Type B pancreatic cell (in vitro differentiated cells): ENCODE measurements around the gene RNF220. TPM values are rescaled to one million over a fixed set of nuclear protein-coding genes. Genes with fewer than 3 reads are reported as not detected.

Experiments
- DNase-seq: peaks from one replicate; pipeline ENCODE4 v3.0.0; 2021; ENCODE audit warnings: mixed read lengths; ENCODE audit not compliant: unreplicated experiment; ENCODE audit errors: extremely low spot score
- H3K27ac Mint-ChIP-seq: 2 replicates; pipeline ENCODE4 v1.8.0; 2021; ENCODE audit warnings: mild to moderate bottlenecking, mixed read lengths
- H3K27me3 Mint-ChIP-seq: 2 replicates; pipeline ENCODE4 v1.8.0; 2021; ENCODE audit warnings: mixed read lengths
- H3K36me3 Mint-ChIP-seq: 2 replicates; pipeline ENCODE4 v1.8.0; 2021; ENCODE audit warnings: mixed read lengths
- H3K4me1 Mint-ChIP-seq: one replicate; pipeline ENCODE4 v1.8.0; 2021; ENCODE audit warnings: mixed read lengths; ENCODE audit not compliant: unreplicated experiment
- H3K4me3 Mint-ChIP-seq: 2 replicates; pipeline ENCODE4 v1.8.0; 2021; ENCODE audit warnings: mild to moderate bottlenecking, mixed read lengths
- H3K9me3 Mint-ChIP-seq: 2 replicates; pipeline ENCODE4 v1.8.0; 2021; ENCODE audit warnings: mixed read lengths
- CTCF ChIP-seq: fragments of 200-600 bp; sonication (generic); conservative IDR thresholded peaks from 2 replicates; pipeline ENCODE4 v1.5.0; 2021; ENCODE audit warnings: antibody characterized with exemption, mild to moderate bottlenecking
- total RNA-seq: library from RNA; stranded (reverse); gene quantifications from 2 replicates; pipeline ENCODE4 v1.2.1, GENCODE V29; 2021; ENCODE audit warnings: low replicate concordance

The RNF220 gene
- total RNA-seq, 1 donor from 2014 or later, result 87.1 TPM

GRCh38 chr1:44650159-44650831 is 245.2 kb downstream of the RNF220 start:
- H3K27ac Mint-ChIP-seq, result no peak overlapping the region
- H3K27me3 Mint-ChIP-seq, result no peaks in the 10 kb centered on the region
- H3K9me3 Mint-ChIP-seq, result no peaks in the 10 kb centered on the region
- H3K4me3 Mint-ChIP-seq, result no peak overlapping the region
- peaks cover 19% of the 10 kb centered on the region for H3K4me1 Mint-ChIP-seq
- DNase-seq, result peak; percentile 68
- no peak for TF ChIP-seq CTCF
- peaks cover 23% of the 10 kb centered on the region for H3K36me3 Mint-ChIP-seq

DNA sequence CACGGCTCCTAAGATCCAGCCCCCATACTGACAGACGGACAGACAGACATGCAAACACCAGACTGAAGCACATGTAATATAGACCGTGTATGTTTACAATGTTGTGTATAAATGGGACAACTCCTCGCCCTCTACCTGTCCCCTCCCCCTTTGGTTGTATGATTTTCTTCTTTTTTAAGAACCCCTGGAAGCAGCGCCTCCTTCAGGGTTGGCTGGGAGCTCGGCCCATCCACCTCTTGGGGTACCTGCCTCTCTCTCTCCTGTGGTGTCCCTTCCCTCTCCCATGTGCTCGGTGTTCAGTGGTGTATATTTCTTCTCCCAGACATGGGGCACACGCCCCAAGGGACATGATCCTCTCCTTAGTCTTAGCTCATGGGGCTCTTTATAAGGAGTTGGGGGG is 246.0 kb downstream of the RNF220 start:
- Mint-ChIP-seq H3K27ac (no peak overlapping the region), H3K36me3 (peaks cover 23% of the 10 kb centered on the region), H3K27me3 (no peaks in the 10 kb centered on the region), H3K9me3 (no peaks in the 10 kb centered on the region), H3K4me1 (peaks cover 19% of the 10 kb centered on the region), H3K4me3 (no peak overlapping the region)
- no peak for DNase-seq
- TF ChIP-seq CTCF, result no peak

DNA sequence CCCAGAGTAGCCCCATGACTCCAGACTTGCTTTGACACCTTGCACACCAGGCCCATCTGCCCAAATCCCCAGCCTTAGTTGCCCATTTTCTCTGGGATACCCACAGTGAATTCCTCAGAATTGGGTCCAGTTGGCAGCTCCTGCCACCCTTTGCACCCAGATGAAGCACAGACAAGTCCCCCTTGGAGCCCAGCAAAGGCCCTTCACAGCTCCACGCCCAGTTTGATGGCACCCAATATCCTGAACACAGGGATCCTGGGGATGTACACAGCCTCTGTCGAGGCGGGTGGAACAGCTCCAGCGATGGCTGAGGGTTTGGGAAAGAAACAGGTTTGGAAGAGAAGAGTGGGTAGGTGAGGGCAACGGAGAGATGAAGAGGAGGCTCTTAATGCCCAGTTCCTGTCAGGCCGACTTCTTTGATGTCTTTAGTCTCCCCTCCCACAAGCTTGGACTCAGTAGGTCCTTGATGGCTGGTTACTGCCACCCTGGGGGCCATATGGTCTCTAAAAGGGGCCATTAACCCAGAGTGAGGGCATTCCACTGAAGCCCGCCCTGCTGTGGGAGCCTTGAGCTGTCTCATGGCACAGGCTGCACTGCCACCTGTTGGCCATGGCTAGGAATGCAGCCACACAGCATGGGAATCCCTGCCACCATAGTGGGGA is 247.5 kb downstream of the RNF220 start:
- Mint-ChIP-seq H3K9me3 (no peaks in the 10 kb centered on the region), H3K27me3 (no peaks in the 10 kb centered on the region), H3K4me1 (peaks cover 19% of the 10 kb centered on the region), H3K4me3 (no peak overlapping the region), H3K36me3 (peaks cover 21% of the 10 kb centered on the region), H3K27ac (no peak overlapping the region)
- peak; percentile 83 for DNase-seq
- peak; percentile 97 for TF ChIP-seq CTCF

DNA sequence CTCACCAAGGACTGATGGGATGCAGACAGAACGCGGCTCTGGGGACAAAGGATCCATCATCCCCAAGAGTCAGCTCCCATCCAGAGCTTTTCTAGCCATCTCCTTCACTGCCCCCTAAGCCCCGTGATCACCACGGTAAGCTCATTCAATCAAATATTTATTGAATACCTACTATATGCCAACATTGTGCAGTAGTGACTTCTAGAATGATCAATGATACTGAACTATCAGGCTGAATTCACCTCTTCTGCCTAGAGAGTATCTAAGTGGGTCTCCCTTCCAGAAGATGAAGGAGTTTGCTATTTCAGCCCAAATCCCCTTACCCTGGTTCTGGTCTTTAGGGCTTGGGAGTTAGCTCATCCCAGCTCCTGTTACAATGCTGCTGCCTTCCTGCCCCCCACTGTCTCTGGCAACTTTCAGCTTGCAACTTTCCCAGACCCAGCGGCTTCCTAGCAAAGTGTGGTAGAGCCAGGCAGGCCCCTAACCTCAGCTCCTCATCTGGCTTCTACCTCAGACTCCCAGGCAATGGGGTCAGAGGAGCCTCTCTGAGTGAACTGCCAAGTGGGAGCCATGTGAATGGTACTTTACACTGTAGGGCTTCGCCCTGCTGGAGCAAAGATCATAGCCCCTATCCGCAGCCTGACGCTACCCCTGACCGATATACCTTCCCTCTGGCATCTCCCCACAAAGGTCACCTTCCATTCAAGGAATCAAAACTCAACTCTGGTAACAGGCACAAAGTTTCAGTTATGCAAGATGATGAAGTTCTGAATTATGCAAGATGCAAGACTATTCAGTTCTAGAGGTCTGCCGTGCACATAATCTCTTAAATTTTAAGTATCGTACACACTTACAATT is 248.3 kb downstream of the RNF220 start:
- Mint-ChIP-seq H3K9me3 (no peaks in the 10 kb centered on the region), H3K4me3 (no peak overlapping the region), H3K36me3 (peaks cover 16% of the 10 kb centered on the region), H3K27me3 (no peaks in the 10 kb centered on the region), H3K4me1 (peaks cover 19% of the 10 kb centered on the region), H3K27ac (no peak overlapping the region)
- peak; percentile 9 for TF ChIP-seq CTCF
- DNase-seq, result no peak

DNA sequence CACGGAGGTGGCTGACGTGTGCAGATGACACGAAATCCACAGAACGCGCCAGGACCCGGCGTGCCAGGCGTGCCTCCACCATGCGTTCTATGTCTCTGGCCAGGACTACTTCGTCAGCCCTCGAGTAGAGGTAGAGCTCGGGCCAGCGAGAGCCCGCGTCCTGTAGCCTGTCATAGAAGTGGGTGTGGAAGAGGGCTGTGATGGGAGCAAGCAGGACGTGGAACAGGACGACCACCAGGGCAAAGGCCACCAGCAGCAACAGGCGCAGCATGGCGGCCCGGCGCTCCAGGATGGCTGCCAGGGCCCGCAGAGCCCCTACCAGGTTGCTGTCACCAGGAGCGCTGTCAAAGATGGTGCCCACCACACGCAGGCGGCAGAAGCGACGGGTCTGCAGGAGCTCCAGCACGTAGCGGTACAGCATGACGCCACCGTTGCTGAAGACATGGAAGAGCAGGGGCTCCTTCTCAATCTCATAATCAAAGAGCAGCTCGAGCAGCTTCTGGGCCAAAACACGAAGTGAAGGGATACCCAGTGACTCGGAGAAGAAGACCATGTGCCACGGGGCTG is 249.6 kb downstream of the RNF220 start:
- H3K36me3 Mint-ChIP-seq, result peaks cover 9% of the 10 kb centered on the region
- peaks cover 12% of the 10 kb centered on the region for H3K4me1 Mint-ChIP-seq
- DNase-seq, result no peak
- H3K27me3 Mint-ChIP-seq, result no peaks in the 10 kb centered on the region
- H3K9me3 Mint-ChIP-seq, result no peaks in the 10 kb centered on the region
- TF ChIP-seq CTCF, result no peak
- H3K27ac Mint-ChIP-seq, result no peak overlapping the region
- H3K4me3 Mint-ChIP-seq, result no peak overlapping the region
